GM21737 (cell line): ENCODE results near the gene DYNLT2B.
"Not testable (repeated sequence)": the region's sequence is repeated elsewhere in the genome, so short reads cannot be mapped to it uniquely, and the experiment has no call there.

Experiments used
- ATAC-seq: cut with Tn5 transposase; IDR thresholded peaks from one replicate; pipeline ENCODE4 v1.9.1; 2021; ENCODE audit warnings: mild to moderate bottlenecking, moderate library complexity; ENCODE audit not compliant: unreplicated experiment

Gene DYNLT2B

DNA sequence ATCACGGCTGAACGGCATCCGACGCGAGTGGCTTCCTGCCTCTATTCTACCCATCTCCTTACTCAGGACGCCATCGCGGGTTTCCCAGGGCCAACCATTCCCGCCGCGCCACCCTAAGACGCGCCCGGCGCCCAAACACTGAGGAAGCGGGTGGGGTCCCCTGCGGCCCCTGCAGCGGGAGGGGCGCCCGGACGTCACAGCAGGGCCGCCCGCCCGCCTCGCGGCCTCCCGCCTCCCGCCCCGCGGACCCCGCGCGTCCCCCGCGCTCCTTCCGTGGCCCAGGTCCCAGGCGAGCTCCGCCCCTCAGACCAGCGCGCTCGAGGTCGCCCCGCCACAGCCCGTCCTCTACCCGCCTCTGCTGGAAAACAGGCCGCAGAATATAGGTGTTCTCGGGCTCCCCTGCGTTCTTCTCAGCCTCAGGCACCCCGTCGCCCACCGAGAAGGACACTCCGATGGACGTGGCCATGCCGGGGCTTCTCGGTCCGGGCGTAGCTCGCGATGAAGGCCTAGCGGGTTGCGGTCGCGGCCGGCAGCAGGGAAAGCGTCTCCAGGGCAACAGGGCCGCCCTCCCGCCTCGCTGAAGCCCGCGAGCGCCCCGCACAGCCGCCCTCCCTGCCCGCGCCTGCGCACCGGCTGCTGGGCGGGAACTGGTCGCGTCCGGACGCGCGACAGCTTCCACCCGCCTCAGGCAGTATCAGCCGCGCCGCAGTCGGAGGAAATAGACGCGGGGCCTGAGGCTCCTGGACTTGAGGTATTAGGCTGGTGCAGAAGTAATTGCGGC, at the start of gene DYNLT2B:
DYNLT2B (minus strand) TSS at position 554 of the 781 bp plus-strand sequence; CDS start at position 466, 88 bp downstream.
- ATAC-seq = peak; percentile 88

- no peak for ATAC-seq
Observed at GRCh38 chr3:196365736-196366135, 47.7 kb upstream of the DYNLT2B start.

DNA sequence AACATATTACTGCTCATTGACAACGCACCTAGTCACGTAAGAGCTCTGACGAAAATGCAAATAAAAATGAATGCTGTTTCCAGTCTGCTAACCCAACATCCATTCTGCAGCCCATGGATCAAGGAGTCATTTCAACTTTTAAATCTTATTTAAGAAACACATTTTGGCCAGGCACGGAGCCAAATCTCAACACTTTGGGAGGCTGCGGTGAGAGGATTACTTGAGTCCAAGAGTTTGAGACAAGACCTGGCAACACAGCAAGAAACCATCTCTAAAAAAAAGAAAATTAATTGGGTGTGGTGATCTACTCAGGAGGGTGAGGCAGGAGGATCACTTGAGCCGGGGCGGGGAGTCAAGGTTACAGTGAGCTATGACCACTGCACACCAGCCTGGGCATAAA, 42.5 kb upstream of the DYNLT2B start:
- no peak for ATAC-seq

DNA sequence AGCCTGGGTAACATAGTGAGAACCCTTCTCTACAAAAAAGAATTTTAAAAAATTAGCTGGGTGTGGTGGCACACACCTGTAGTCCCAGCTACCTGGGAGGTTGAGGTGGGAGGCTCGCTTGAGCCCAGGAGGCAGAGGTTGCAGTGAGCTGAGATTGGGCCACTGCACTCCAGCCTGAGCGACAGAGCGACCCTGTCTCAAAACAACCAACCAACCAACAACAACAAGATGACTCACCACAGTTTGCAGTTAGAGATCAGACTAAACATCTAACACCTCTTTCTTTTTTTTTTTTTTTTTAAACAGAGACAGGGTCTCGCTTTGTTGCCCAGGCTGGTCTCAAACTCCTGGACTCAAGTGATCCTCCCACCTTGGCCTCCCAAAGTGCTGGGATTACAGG, 40.5 kb upstream of the DYNLT2B start:
- ATAC-seq = not testable (repeated sequence)

DNA sequence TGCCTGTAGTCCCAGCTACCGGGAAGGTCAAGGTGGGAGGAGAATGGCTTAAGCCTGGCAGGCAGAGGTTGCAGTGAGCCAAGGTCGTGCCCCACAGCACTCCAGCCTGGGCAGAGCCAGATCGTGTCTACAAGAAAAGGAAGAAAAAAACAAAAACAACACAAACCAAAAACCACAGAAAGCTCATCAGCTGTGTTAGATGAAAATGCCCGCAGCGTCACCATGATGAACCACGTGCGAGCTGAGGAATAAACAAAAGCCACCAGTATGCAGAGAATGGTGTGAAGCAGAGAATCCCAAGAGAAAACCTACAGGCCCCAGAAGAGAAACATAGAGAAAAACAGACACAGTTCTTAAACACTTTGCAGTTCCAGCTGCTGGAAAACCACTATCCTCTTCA, 39.9 kb upstream of the DYNLT2B start:
- ATAC-seq = no peak

DNA sequence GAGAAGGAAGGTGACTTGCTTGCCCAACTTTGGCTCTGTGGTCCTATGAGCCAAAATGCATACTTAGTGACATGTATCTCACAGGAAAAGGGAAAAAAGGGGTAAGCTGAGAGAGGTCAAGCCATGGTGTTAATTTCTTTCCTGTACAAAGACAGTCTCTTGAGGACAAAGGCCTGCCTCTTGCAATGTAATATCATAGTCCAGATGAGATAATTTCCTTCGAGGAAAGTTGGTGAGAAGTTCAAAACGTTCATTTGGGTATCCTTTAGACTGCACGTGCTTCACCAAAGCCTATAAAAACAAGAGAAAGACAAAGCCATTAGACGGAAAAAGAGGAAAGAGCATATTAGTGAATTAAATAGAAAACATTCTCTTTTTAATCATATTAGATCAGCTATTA, 38.5 kb upstream of the DYNLT2B start:
- ATAC-seq = no peak

GRCh38 chr3:196355668-196356067, 37.6 kb upstream of the DYNLT2B start:
- no peak for ATAC-seq

DNA sequence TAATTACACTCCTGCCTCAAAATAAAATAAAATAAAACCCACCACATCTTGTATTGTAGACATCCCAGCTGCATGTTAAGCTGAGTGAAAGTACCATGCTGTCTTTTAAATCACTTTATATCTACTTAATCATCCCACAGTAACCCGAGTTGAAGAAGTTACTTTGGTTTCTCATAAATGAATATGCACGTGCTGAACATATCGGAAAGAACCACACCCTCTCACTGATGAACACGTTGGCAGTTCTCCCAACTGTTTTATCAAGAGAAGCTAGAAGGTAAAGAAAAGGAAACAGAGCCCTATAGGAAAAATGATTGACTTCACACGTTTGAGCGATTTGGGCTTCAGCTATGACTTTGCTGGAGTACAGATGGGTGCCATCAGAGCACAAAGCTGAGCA, 36.1 kb upstream of the DYNLT2B start:
- ATAC-seq = no peak

- no peak for ATAC-seq
Observed at GRCh38 chr3:196351541-196351940, 33.5 kb upstream of the DYNLT2B start.

DNA sequence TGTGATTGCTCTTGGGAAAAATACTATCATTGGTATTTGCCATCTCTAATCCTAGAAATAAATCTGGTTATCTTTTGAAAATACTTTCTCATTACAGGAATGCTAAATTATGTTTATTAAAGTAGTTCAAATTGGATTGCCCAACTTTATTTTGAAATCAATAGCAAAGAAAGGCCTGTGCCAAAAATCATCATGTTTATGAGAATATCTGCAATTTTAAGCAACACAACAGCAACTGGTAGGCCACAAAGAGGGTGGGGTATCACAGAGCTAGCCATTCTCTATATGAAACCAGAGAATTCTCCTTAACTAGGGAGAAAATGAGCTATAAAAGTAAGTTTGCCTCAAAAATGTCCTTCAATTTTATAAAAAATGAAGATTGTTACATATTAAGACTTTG, 32.0 kb upstream of the DYNLT2B start:
- ATAC-seq = no peak

GRCh38 chr3:196348698-196349097, 30.7 kb upstream of the DYNLT2B start:
- no peak for ATAC-seq

- ATAC-seq = no peak
Observed at GRCh38 chr3:196344663-196345062, 26.6 kb upstream of the DYNLT2B start.

DNA sequence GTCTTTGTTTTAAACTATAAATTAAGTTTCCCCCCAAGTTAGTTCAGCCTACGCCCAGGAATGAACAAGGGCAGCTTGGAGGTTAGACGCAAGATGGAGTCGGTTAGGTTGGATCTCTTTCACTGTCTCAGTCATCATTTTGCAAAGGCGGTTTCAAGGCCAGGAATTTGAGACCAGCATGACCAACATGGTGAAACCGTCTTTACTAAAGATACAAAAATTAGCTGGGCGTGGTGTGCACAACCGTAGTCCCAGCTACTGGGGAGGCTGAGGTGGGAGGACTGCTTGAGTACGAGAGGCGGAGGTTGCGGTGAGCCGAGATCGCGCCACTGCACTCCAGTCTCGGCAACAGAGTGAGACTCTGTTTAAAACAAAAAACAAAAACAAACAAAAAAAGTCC, 25.9 kb upstream of the DYNLT2B start:
- not testable (repeated sequence) for ATAC-seq

GRCh38 chr3:196341137-196341536, 23.1 kb upstream of the DYNLT2B start:
- no peak for ATAC-seq

- no peak for ATAC-seq
Observed at GRCh38 chr3:196340466-196340865, 22.4 kb upstream of the DYNLT2B start.

GRCh38 chr3:196339493-196340254, 21.6 kb upstream of the DYNLT2B start:
- ATAC-seq = no peak

DNA sequence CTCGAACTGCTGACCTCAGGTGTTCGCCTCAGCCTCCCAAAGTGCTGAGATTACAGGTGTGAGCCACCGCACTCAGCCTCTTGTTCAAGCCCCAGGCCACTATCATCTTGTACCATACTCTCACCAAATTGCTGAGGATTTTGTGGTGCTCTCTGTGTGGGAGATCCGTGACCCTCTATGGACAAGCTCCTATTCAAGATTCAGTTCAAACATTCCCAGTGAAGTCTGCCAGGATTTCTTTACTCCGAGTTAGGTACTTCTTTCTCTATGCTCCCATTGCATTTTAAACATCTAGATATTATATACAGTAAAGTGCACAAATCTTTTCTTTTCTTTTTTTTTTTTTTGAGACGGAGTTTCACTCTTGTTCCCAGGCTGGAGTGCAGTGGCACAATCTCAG, 21.0 kb upstream of the DYNLT2B start:
- no peak for ATAC-seq

- no peak for ATAC-seq
Observed at GRCh38 chr3:196336319-196337145, 18.5 kb upstream of the DYNLT2B start.

GRCh38 chr3:196335503-196335948, 17.5 kb upstream of the DYNLT2B start:
- ATAC-seq = no peak

DNA sequence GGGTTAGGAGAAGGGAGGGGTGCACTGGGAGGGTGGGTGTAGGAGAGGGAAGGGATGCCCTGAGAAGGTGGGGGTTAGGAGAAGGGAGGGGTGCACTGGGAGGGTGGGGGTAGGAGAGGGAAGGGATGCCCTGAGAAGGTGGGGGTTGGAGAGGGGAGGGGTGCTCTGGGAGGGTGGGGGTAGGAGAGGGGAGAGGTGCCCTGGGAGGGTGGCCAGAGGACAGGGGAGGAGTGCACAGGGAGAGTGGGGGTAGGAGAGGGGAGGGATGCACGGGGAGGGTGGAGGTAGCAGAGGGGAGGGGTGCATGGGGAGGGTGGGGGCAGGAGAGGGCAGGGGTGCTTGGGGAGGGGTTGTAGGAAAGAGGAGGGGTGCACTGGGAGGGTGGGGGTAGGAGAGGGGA, 16.9 kb upstream of the DYNLT2B start:
- ATAC-seq = no peak

- no peak for ATAC-seq
Observed at GRCh38 chr3:196332168-196332567, 14.1 kb upstream of the DYNLT2B start.
